B cell (primary cell): ENCODE data around the gene ZNF41. TPM values are rescaled to one million over a fixed set of nuclear protein-coding genes. Genes with fewer than 3 reads are reported as not detected.

ENCODE experiments used
- ATAC-seq: fragments of 200-7000 bp; cut with Tn5 transposase; one replicate; pipeline ENCODE4 v1.10.0; 2021; ENCODE audit warnings: low read depth, mild to moderate bottlenecking, moderate number of reproducible peaks, moderate library complexity
- CTCF ChIA-PET: fragments of 350-600 bp; sonication (Branson Sonifier 250); formaldehyde crosslinking; loops from one replicate; lab custom pipeline; 2021; ENCODE audit warnings: antibody characterized with exemption, inconsistent platforms; lab: Charles Lee
- POLR2A ChIA-PET: fragments of 350-600 bp; sonication (Branson Sonifier 250); formaldehyde crosslinking; loops from one replicate; lab custom pipeline; 2021; ENCODE audit warnings: antibody characterized with exemption; lab: Charles Lee
- DNase-seq: peaks from one replicate; pipeline ENCODE4 v3.0.0; 2013
- H2AFZ ChIP-seq: 2 replicates; pipeline ENCODE4 v1.6.1; 2012; ENCODE audit warnings: mild to moderate bottlenecking, low read depth, low read length; ENCODE audit not compliant: insufficient read depth, poor library complexity, severe bottlenecking
- H3K27ac ChIP-seq, 2 donors: 1 replicate in 1 of 2; 2 replicates in 1 of 2; pipeline ENCODE4 v1.5.1; 2012 to 2013; ENCODE audit warnings: low read length in 2 of 2, mild to moderate bottlenecking in 2 of 2, moderate library complexity in 1 of 2
- H3K27me3 ChIP-seq, 4 experiments: fragments of 200-600 bp in 1 of 4; sonication (generic) in 1 of 4; replicated peaks in 1 of 4; 1 replicate in 2 of 4; 2 replicates in 2 of 4; pipeline versions ENCODE4 v1.6.1 to v1.7.0; 2013 to 2016; ENCODE audit warnings: low read length in 3 of 4, mild to moderate bottlenecking in 2 of 4, mixed read lengths in 1 of 4, moderate library complexity in 1 of 4; ENCODE audit not compliant: insufficient read depth in 4 of 4, control insufficient read depth in 3 of 4; ENCODE audit errors: control extremely low read depth in 1 of 4
- H3K36me3 ChIP-seq, 2 experiments: replicated peaks in 1 of 2; 1 replicate in 1 of 2; 2 replicates in 1 of 2; pipeline versions ENCODE4 v1.6.1 to v1.7.1; 2013; ENCODE audit warnings: low read length in 1 of 2; ENCODE audit not compliant: insufficient read depth in 2 of 2, control insufficient read depth in 1 of 2; ENCODE audit errors: control extremely low read depth in 1 of 2, extremely low read depth in 1 of 2
- H3K4me1 ChIP-seq, 2 donors: fragments of 200-600 bp in 1 of 2; sonication (generic) in 1 of 2; 1 replicate in 1 of 2; 2 replicates in 1 of 2; pipeline versions ENCODE4 v1.5.1 to v1.6.1; 2013 to 2017; ENCODE audit warnings: low read length in 2 of 2; ENCODE audit not compliant: control insufficient read depth in 2 of 2, insufficient read depth in 2 of 2
- H3K4me2 ChIP-seq: replicated peaks from 2 replicates; pipeline ENCODE3; 2012; ENCODE audit warnings: mild to moderate bottlenecking, low read depth, low read length; ENCODE audit not compliant: poor library complexity, severe bottlenecking
- H3K4me3 ChIP-seq, 5 experiments: fragments of 200-600 bp in 1 of 5; sonication (generic) in 1 of 5; 1 replicate in 3 of 5; 2 replicates in 2 of 5; pipeline versions ENCODE4 v1.5.1 to v1.7.0; 2011 to 2016; ENCODE audit warnings: low read length in 4 of 5, mild to moderate bottlenecking in 4 of 5, low read depth in 2 of 5, control low read depth in 1 of 5, moderate library complexity in 1 of 5; ENCODE audit not compliant: insufficient read depth in 1 of 5; ENCODE audit errors: control extremely low read depth in 1 of 5, extremely low read depth in 1 of 5
- H3K79me2 ChIP-seq: fragments of 200-600 bp; sonication (generic); one replicate; pipeline ENCODE4 v1.6.0; 2016; ENCODE audit warnings: low read length; ENCODE audit not compliant: control insufficient read depth, insufficient read depth
- H3K9ac ChIP-seq: fragments of 200-600 bp; sonication (generic); 2 replicates; pipeline ENCODE4 v1.6.1; 2017; ENCODE audit warnings: mild to moderate bottlenecking, low read length, moderate library complexity
- H3K9me3 ChIP-seq, 3 donors: one replicate each; pipeline versions ENCODE4 v1.6.1 to v1.7.1; 2013; ENCODE audit warnings: low read length in 2 of 3; ENCODE audit not compliant: control insufficient read depth in 2 of 3, insufficient read depth in 1 of 3; ENCODE audit errors: control extremely low read depth in 1 of 3
- H4K20me1 ChIP-seq: 2 replicates; pipeline ENCODE4 v1.6.0; 2012; ENCODE audit warnings: mild to moderate bottlenecking, low read length; ENCODE audit not compliant: insufficient read depth, control insufficient read depth, poor library complexity, severe bottlenecking
- H3K27ac Mint-ChIP-seq: one replicate; pipeline ENCODE4 v1.8.0; 2021; ENCODE audit warnings: mixed read lengths
- H3K27me3 Mint-ChIP-seq: one replicate; pipeline ENCODE4 v1.8.0; 2021; ENCODE audit warnings: mixed read lengths
- H3K4me1 Mint-ChIP-seq: one replicate; pipeline ENCODE4 v1.8.0; 2021; ENCODE audit warnings: mixed read lengths
- H3K4me3 Mint-ChIP-seq: one replicate; pipeline ENCODE4 v1.8.0; 2021; ENCODE audit warnings: mixed read lengths
- H3K9me3 Mint-ChIP-seq: one replicate; pipeline ENCODE4 v1.8.0; 2022; ENCODE audit warnings: mixed read lengths; ENCODE audit not compliant: insufficient read depth
- EZH2 ChIP-seq: IDR thresholded peaks from 2 replicates; pipeline ENCODE4 v1.6.1; 2012; ENCODE audit warnings: borderline replicate concordance, low read depth, mild to moderate bottlenecking, moderate library complexity, low read length; ENCODE audit not compliant: insufficient read depth, poor library complexity, severe bottlenecking
- WGBS: methylation state at CpG from one replicate; pipeline ENCODE4 v1.1.5; 2013; ENCODE audit warnings: missing lambda C conversion rate; ENCODE audit not compliant: insufficient coverage; 5-methylcytosine and 5-hydroxymethylcytosine counted together
- intact Hi-C: fragments of 100-400 bp; cut with micrococcal nuclease; formaldehyde crosslinking; loops from one replicate; pipeline ENCODE4 v1.10.0; 2022
- polyA plus RNA-seq: library from polyadenylated mRNA; depleted of rRNA; stranded (reverse); fragments of >200 nt; gene quantifications from 2 replicates; pipeline ENCODE4 v1.2.3, GENCODE V29; 2012
- total RNA-seq, 2 donors: library from RNA; stranded (reverse); fragments of 120-200 nt in 1 of 2; gene quantifications; 1 replicate in 1 of 2; 2 replicates in 1 of 2; pipeline versions ENCODE4 v1.2.3 to v1.2.4, GENCODE V29; 2013 to 2022
- TF ChIP-seq, protein P1 (sequence below): fragments of 200-600 bp; IDR thresholded peaks from one replicate; pipeline ENCODE4 v1.8.0; 2022; ENCODE audit warnings: antibody characterized with exemption, mild to moderate bottlenecking

Gene ZNF41
- total and polyA plus RNA-seq, 2 donors (not counting 1 experiment from before 2014, with no cell fraction given), result 5.5 to 17.4 TPM

- Mint-ChIP-seq H3K4me3 (no peak overlapping the region), H3K27me3 (no peaks in the 10 kb centered on the region), H3K27ac (no peak overlapping the region), H3K9me3 (no peaks in the 10 kb centered on the region), H3K4me1 (no peaks in the 10 kb centered on the region)
- ATAC-seq (no peak), DNase-seq (no peak)
- ChIA-PET POLR2A (no interaction called here), CTCF (no interaction called here)
- Histone ChIP-seq H2AFZ (no peak overlapping the region), H3K27me3 (no peaks in the 10 kb centered on the region), H3K9me3 (peaks cover 0 to 5% (median 0%) of the 10 kb centered on the region in 3 donors), H3K27ac (no peak overlapping the region), H3K36me3 (no peaks in the 10 kb centered on the region), H3K9ac (no peak overlapping the region), H3K4me3 (no peak overlapping the region), H4K20me1 (no peaks in the 10 kb centered on the region), H3K4me2 (no peak overlapping the region), H3K4me1 (no peaks in the 10 kb centered on the region), H3K79me2 (no peaks in the 10 kb centered on the region)
- TF ChIP-seq, protein P1, sequence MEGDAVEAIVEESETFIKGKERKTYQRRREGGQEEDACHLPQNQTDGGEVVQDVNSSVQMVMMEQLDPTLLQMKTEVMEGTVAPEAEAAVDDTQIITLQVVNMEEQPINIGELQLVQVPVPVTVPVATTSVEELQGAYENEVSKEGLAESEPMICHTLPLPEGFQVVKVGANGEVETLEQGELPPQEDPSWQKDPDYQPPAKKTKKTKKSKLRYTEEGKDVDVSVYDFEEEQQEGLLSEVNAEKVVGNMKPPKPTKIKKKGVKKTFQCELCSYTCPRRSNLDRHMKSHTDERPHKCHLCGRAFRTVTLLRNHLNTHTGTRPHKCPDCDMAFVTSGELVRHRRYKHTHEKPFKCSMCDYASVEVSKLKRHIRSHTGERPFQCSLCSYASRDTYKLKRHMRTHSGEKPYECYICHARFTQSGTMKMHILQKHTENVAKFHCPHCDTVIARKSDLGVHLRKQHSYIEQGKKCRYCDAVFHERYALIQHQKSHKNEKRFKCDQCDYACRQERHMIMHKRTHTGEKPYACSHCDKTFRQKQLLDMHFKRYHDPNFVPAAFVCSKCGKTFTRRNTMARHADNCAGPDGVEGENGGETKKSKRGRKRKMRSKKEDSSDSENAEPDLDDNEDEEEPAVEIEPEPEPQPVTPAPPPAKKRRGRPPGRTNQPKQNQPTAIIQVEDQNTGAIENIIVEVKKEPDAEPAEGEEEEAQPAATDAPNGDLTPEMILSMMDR, result no peak
- no peak for TF ChIP-seq EZH2
- intact Hi-C loops, result no loop called here
- WGBS, result no CpG with 5 or more reads among the region's 5 CpGs
Observed at GRCh38 chrX:47430925-47431324, 52.1 kb downstream of the ZNF41 start.

DNA sequence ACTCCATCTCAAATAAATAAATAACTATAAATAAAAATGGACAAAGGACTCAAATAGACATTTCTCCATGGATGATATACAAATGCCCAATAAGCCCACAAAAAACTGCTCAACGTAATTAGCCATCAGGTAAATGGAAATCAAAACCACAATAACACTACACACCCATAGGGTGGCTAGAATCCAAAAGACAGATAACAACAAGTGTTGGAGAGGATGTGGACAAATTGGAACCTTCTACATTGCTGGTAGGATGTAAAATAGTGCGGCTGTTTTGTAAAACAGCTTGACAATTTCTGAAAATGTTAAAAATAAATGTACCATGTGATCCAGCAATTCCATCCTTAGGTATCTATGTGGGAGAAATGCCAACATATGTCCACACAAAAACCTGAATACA is 60.6 kb downstream of the ZNF41 start:
- peaks cover 17% of the 10 kb centered on the region for H3K4me1 Mint-ChIP-seq
- H3K4me3 Mint-ChIP-seq, result no peak overlapping the region
- no peak overlapping the region for H3K4me3 ChIP-seq
- H3K9ac ChIP-seq, result no peak overlapping the region
- no peak overlapping the region for H2AFZ ChIP-seq
- no CpG with 5 or more reads among the region's 2 CpGs for WGBS
- H3K27me3 ChIP-seq, result no peaks in the 10 kb centered on the region
- H4K20me1 ChIP-seq, result no peaks in the 10 kb centered on the region
- H3K36me3 ChIP-seq, result no peaks in the 10 kb centered on the region
- ChIA-PET CTCF (no interaction called here), POLR2A (no interaction called here)
- no peaks in the 10 kb centered on the region for H3K27me3 Mint-ChIP-seq
- H3K4me1 ChIP-seq, result peaks cover 15 to 16% of the 10 kb centered on the region in 2 donors
- ATAC-seq, result no peak
- H3K79me2 ChIP-seq, result no peaks in the 10 kb centered on the region
- H3K4me2 ChIP-seq, result no peak overlapping the region
- no peak for TF ChIP-seq EZH2
- TF ChIP-seq, protein P1, result no peak
- intact Hi-C loops, result no loop called here
- no peaks in the 10 kb centered on the region for H3K9me3 ChIP-seq
- no peak overlapping the region for H3K27ac ChIP-seq
- DNase-seq, result no peak
- no peak overlapping the region for H3K27ac Mint-ChIP-seq
- no peaks in the 10 kb centered on the region for H3K9me3 Mint-ChIP-seq
